Measurements from ENCODE around the gene TXN. TPM values are rescaled to one million over a fixed set of nuclear protein-coding genes. Genes with fewer than 3 reads are reported as not detected.
"Not testable (repeated sequence)": the region's sequence is repeated elsewhere in the genome, so short reads cannot be mapped to it uniquely, and the experiment has no call there.

Gene TXN
- total and polyA plus RNA-seq, 2 experiments from 2014 or later = 223 to 952 TPM

GRCh38 chr9:110197330-110198187 is 58.7 kb downstream of the TXN start:
- H3K9ac ChIP-seq = no peak overlapping the region
- no peak overlapping the region for H3K27ac ChIP-seq
- H3F3A ChIP-seq (ENCODE audit: insufficient read depth) = peaks cover 18% of the 10 kb centered on the region
- H3K9me2 ChIP-seq (ENCODE audit: insufficient read depth) = no peaks in the 10 kb centered on the region
- no peak for DNase-seq
- no peaks in the 10 kb centered on the region for H3K27me3 ChIP-seq (replicated peaks; ENCODE audit: insufficient read depth)
- no peaks in the 10 kb centered on the region for H3K9me3 ChIP-seq (ENCODE audit: low read depth)
- H3K36me3 ChIP-seq (ENCODE audit: low read depth) = no peaks in the 10 kb centered on the region
- H3K4me2 ChIP-seq (ENCODE audit: unreplicated experiment) = no peak overlapping the region
- 70 to 78% methylated on average over 11 of the region's 11 CpGs for WGBS, 2 experiments (ENCODE audit: low coverage in 1 of 2, low lambda C conversion rate in 2 of 2, missing lambda C conversion rate in 2 of 2)
- H3K4me3 ChIP-seq = no peak overlapping the region
- H3K79me2 ChIP-seq (ENCODE audit: insufficient read depth) = no peaks in the 10 kb centered on the region
- H2AFZ ChIP-seq = no peak overlapping the region
- in situ Hi-C loops (cut with MboI) = no loop called here
- H3K4me1 ChIP-seq (ENCODE audit: insufficient read depth) = peaks cover 18% of the 10 kb centered on the region
- TF ChIP-seq EZH2 (IDR thresholded peaks at IDR 0.05; ENCODE audit: insufficient read depth, poor library complexity, severe bottlenecking) (no peak), EZH2phosphoT487 (IDR thresholded peaks at IDR 0.05; ENCODE audit: insufficient read depth, low read depth) (no peak)
- H4K20me1 ChIP-seq (ENCODE audit: insufficient read depth) = no peaks in the 10 kb centered on the region

- H3K4me2 ChIP-seq (ENCODE audit: unreplicated experiment); H4K20me1 ChIP-seq (ENCODE audit: insufficient read depth); H3K79me2 ChIP-seq (ENCODE audit: insufficient read depth); H3K27me3 ChIP-seq (replicated peaks; ENCODE audit: insufficient read depth); H2AFZ ChIP-seq; in situ Hi-C loops (cut with MboI); H3K9me2 ChIP-seq (ENCODE audit: insufficient read depth); H3K27ac ChIP-seq; H3K9ac ChIP-seq; H3K9me3 ChIP-seq (ENCODE audit: low read depth); H3K4me3 ChIP-seq; H3K36me3 ChIP-seq (ENCODE audit: low read depth); DNase-seq: not testable (repeated sequence)
- Histone ChIP-seq H3F3A (ENCODE audit: insufficient read depth) (peaks cover 26% of the 10 kb centered on the region), H3K4me1 (ENCODE audit: insufficient read depth) (peaks cover 30% of the 10 kb centered on the region)
- WGBS, 2 experiments (ENCODE audit: low coverage in 1 of 2, low lambda C conversion rate in 2 of 2, missing lambda C conversion rate in 2 of 2) = 90 to 91% methylated on average over 16 of the region's 16 CpGs
These were observed 60.2 kb downstream of the TXN start for GRCh38 chr9:110196084-110196499.

Other genes with a start within 250 kb of the TXN start
- gene C9orf152, start 48.3 kb downstream of the TXN start, total RNA-seq (2014; rRNA removed; shearing (Covaris generic)) = not detected in 2 replicates
- 0.09 TPM in 1 of 2 replicates, not detected in the other for gene C9orf152, start 48.3 kb downstream of the TXN start, polyA plus RNA-seq (2016; fragmentation: Nextera tagmentation; extraction: Ambion mirVana)
- not detected in 2 replicates for gene TXNDC8, start 81.4 kb upstream of the TXN start, total RNA-seq (2014; rRNA removed; shearing (Covaris generic))
- gene TXNDC8, start 81.4 kb upstream of the TXN start, polyA plus RNA-seq (2016; fragmentation: Nextera tagmentation; extraction: Ambion mirVana) = not detected in 2 replicates

Data from GM23248 (cell line).